Naive thymus-derived CD8-positive, alpha-beta T cell (primary cell): ENCODE data around the gene OPRM1. TPM values are rescaled to one million over a fixed set of nuclear protein-coding genes. Genes with fewer than 3 reads are reported as not detected.
A peak's percentile ranks its signal among the peaks of the same experiment; 100 is the strongest.
"Not testable (repeated sequence)": the region's sequence is repeated elsewhere in the genome, so short reads cannot be mapped to it uniquely, and the experiment has no call there.

Source experiments
- ATAC-seq, 2 donors: fragments of 150-1000 bp; cut with Tn5 transposase in 1 of 2; sonication (Bioruptor Pico), chemical (Tn5 transposase) in 1 of 2; 1 replicate in 1 of 2; 2 replicates in 1 of 2; pipeline ENCODE4 v1.10.0; 2021; ENCODE audit warnings: mild to moderate bottlenecking in 2 of 2, moderate library complexity in 2 of 2
- POLR2A ChIA-PET: fragments of 350-600 bp; sonication (Branson Sonifier 250); formaldehyde crosslinking; loops from one replicate; lab custom pipeline; 2021; ENCODE audit warnings: antibody characterized with exemption; lab: Charles Lee
- DNase-seq, 10 donors: peaks; one replicate each; pipeline versions ENCODE4 v3.0.0 to v3.0.0-alpha.2; 2020 to 2022
- H3K27ac Mint-ChIP-seq, 10 donors: one replicate each; pipeline ENCODE4 v1.8.0; 2020 to 2022; ENCODE audit warnings: mild to moderate bottlenecking in 10 of 10, mixed read lengths in 10 of 10, moderate library complexity in 4 of 10, inconsistent platforms in 1 of 10
- H3K27me3 Mint-ChIP-seq, 5 donors: one replicate each; pipeline ENCODE4 v1.8.0; 2021 to 2022; ENCODE audit warnings: mixed read lengths in 5 of 5
- H3K36me3 Mint-ChIP-seq, 3 donors: one replicate each; pipeline ENCODE4 v1.8.0; 2020 to 2022; ENCODE audit warnings: mixed read lengths in 3 of 3, mild to moderate bottlenecking in 2 of 3, inconsistent platforms in 1 of 3
- H3K4me1 Mint-ChIP-seq, 4 donors: one replicate each; pipeline ENCODE4 v1.8.0; 2021 to 2022; ENCODE audit warnings: mixed read lengths in 4 of 4
- H3K4me3 Mint-ChIP-seq, 10 donors: one replicate each; pipeline ENCODE4 v1.8.0; 2020 to 2022; ENCODE audit warnings: mild to moderate bottlenecking in 10 of 10, mixed read lengths in 10 of 10, moderate library complexity in 6 of 10, inconsistent platforms in 1 of 10
- H3K9me3 Mint-ChIP-seq, 9 donors: one replicate each; pipeline ENCODE4 v1.8.0; 2020 to 2022; ENCODE audit warnings: mixed read lengths in 9 of 9, mild to moderate bottlenecking in 3 of 9, inconsistent platforms in 1 of 9, moderate library complexity in 1 of 9
- polyA plus RNA-seq, 3 donors: library from polyadenylated mRNA; unstranded; fragments of 300-500 nt; fragmentation: Illumina TruSeq; gene quantifications; one replicate each; pipeline ENCODE4 v1.2.3, GENCODE V29; 2021
- total RNA-seq, 8 experiments: library from RNA in 2 of 8; stranded (reverse) in 2 of 8; gene quantifications; one replicate each; pipeline ENCODE4 v1.2.3 and lab custom pipeline; 2021 to 2026

Gene OPRM1
- total and polyA plus RNA-seq, 5 experiments from 2014 or later = not detected

DNA sequence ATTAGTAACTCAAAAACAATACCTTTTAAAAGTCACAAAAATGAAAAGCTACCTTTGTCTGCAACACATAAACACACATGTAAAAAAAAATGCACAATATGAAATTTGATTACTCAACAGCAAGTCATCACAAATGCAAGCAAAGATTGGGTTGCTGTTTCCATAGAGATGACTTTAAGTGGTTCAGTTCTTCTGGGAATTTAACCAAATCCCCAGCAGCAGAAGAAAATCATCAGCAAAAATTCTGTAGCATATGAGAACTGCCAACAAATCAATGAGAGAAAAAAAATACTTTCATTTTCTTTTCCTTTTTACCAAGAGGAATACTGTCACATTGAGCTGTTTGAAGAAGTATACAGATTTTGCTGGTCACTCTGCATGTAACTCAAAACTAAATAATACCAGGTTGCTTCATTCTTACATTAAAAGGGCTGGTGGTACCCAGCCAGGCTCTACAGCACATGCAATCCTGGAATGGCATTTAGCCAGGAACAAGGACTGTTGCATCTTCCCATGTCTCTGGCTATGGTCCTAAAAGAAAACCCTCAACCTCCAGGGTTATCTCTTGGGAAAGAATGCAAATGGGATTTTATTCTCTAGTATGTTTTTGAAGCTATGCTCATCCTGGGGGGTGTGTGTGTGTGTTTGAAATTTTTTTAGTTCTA, 158.3 kb downstream of the OPRM1 start:
- H3K4me1 Mint-ChIP-seq = peaks cover 24 to 79% (median 56%) of the 10 kb centered on the region in 4 donors
- peak overlapping the region in 7 of 10 donors; percentile 7 to 55 (median 51) for H3K27ac Mint-ChIP-seq
- ATAC-seq (no peak), DNase-seq (no peak)
- peaks cover 31 to 92% (median 73%) of the 10 kb centered on the region in 3 donors for H3K36me3 Mint-ChIP-seq
- no peaks in the 10 kb centered on the region for H3K27me3 Mint-ChIP-seq
- peaks cover 0 to 8% (median 3%) of the 10 kb centered on the region in 9 donors for H3K9me3 Mint-ChIP-seq
- POLR2A ChIA-PET = no interaction called here
- peak overlapping the region in 1 of 10 donors; percentile 38 for H3K4me3 Mint-ChIP-seq

DNA sequence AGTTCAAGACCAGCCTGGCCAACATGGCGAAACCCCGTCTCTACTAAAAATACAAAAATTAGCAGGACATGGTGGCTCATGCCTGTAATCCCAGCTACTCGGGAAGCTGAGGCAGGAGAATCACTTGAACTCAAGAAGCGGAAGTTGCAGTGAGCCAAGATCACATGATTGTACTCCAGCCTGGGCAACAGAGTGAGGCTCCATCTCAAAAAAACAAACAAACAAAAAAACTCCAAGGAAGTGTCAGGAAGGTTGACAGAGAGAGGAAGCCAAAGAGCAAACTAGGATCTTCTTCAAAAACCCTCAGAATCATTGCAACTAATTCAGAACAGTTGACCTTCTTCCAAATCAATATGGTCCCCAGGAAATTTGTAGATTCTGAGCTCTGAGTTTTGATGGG, 162.6 kb downstream of the OPRM1 start:
- peaks cover 37 to 94% (median 80%) of the 10 kb centered on the region in 3 donors for H3K36me3 Mint-ChIP-seq
- H3K4me3 Mint-ChIP-seq, H3K27me3 Mint-ChIP-seq, DNase-seq, H3K9me3 Mint-ChIP-seq, ATAC-seq: not testable (repeated sequence)
- H3K4me1 Mint-ChIP-seq = peaks cover 25 to 77% (median 61%) of the 10 kb centered on the region in 4 donors
- POLR2A ChIA-PET = interaction anchor here (0.6 kb wide), 1 partner anchor 31 kb away, joined by 3 read pairs; no protein-coding TSS in a partner anchor
- peak overlapping the region in 4 of 10 donors; percentile 27 to 52 (median 48) for H3K27ac Mint-ChIP-seq

GRCh38 chr6:154202339-154202738, 163.3 kb downstream of the OPRM1 start:
- peaks cover 28 to 76% (median 61%) of the 10 kb centered on the region in 4 donors for H3K4me1 Mint-ChIP-seq
- no peaks in the 10 kb centered on the region for H3K27me3 Mint-ChIP-seq
- H3K9me3 Mint-ChIP-seq = peaks cover 0 to 4% (median 0%) of the 10 kb centered on the region in 9 donors
- H3K27ac Mint-ChIP-seq = peak overlapping the region in 5 of 10 donors; percentile 27 to 92 (median 33)
- no peak for ATAC-seq
- POLR2A ChIA-PET = interaction anchor here (0.6 kb wide), 2 partner anchors 32 to 88 kb away, joined by 3 read pairs; no protein-coding TSS in a partner anchor
- H3K4me3 Mint-ChIP-seq = peak overlapping the region in 1 of 10 donors; percentile 16
- peaks cover 40 to 95% (median 78%) of the 10 kb centered on the region in 3 donors for H3K36me3 Mint-ChIP-seq
- DNase-seq = no peak

GRCh38 chr6:154202958-154203357, 163.9 kb downstream of the OPRM1 start:
- no peak overlapping the region for H3K4me3 Mint-ChIP-seq
- POLR2A ChIA-PET = interaction anchor here (0.6 kb wide), 1 partner anchor 87 kb away, joined by 3 read pairs; no protein-coding TSS in a partner anchor
- peaks cover 0 to 4% (median 0%) of the 10 kb centered on the region in 9 donors for H3K9me3 Mint-ChIP-seq
- DNase-seq (no peak), ATAC-seq (no peak)
- peaks cover 44 to 96% (median 81%) of the 10 kb centered on the region in 3 donors for H3K36me3 Mint-ChIP-seq
- peak overlapping the region in 7 of 10 donors; percentile 16 to 92 (median 63) for H3K27ac Mint-ChIP-seq
- no peaks in the 10 kb centered on the region for H3K27me3 Mint-ChIP-seq
- peaks cover 30 to 73% (median 57%) of the 10 kb centered on the region in 4 donors for H3K4me1 Mint-ChIP-seq

- Mint-ChIP-seq H3K36me3 (peaks cover 47 to 93% (median 77%) of the 10 kb centered on the region in 3 donors), H3K4me3 (no peak overlapping the region), H3K4me1 (peaks cover 32 to 66% (median 46%) of the 10 kb centered on the region in 4 donors), H3K27me3 (no peaks in the 10 kb centered on the region), H3K9me3 (peaks cover 0 to 2% (median 0%) of the 10 kb centered on the region in 9 donors), H3K27ac (peak overlapping the region in 2 of 10 donors; percentile 48 to 67)
- POLR2A ChIA-PET = no interaction called here
- ATAC-seq (no peak), DNase-seq (no peak)
Observed at GRCh38 chr6:154206141-154206540, 167.1 kb downstream of the OPRM1 start.

GRCh38 chr6:154206996-154207395, 168.0 kb downstream of the OPRM1 start:
- peaks cover 42 to 93% (median 74%) of the 10 kb centered on the region in 3 donors for H3K36me3 Mint-ChIP-seq
- POLR2A ChIA-PET = no interaction called here

DNA sequence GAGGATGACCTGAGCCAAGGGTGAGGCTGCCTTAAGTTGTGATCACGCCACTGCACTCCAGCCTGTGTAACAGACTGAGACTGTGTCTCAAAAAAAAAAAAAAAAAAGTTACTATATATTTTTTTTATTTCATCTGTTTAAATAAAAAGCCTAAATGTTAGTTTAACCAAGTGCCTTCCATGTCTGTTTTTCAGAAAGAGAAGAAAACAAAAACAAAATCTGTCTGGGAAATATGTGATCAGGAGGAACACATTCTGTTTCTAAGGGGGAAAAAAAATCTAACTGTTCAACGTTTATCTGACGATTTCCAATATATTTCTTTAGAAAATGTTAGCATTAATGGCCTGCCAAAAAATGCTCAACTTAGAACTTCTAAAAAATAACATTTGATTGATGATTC, 170.5 kb downstream of the OPRM1 start:
- Mint-ChIP-seq H3K4me3 (no peak overlapping the region), H3K4me1 (peaks cover 13 to 55% (median 34%) of the 10 kb centered on the region in 4 donors), H3K9me3 (no peaks in the 10 kb centered on the region), H3K27ac (no peak overlapping the region), H3K36me3 (peaks cover 36 to 94% (median 68%) of the 10 kb centered on the region in 3 donors), H3K27me3 (no peaks in the 10 kb centered on the region)
- ATAC-seq (no peak), DNase-seq (no peak)
- POLR2A ChIA-PET = no interaction called here

More at GRCh38 chr6:154206996-154207395, 168.0 kb downstream of the OPRM1 start:
- DNase-seq (no peak), ATAC-seq (no peak)
- Mint-ChIP-seq H3K4me1 (peaks cover 29 to 61% (median 39%) of the 10 kb centered on the region in 4 donors), H3K27me3 (no peaks in the 10 kb centered on the region), H3K9me3 (no peaks in the 10 kb centered on the region), H3K4me3 (no peak overlapping the region), H3K27ac (peak overlapping the region in 7 of 10 donors; percentile 29 to 88 (median 55))

DNA sequence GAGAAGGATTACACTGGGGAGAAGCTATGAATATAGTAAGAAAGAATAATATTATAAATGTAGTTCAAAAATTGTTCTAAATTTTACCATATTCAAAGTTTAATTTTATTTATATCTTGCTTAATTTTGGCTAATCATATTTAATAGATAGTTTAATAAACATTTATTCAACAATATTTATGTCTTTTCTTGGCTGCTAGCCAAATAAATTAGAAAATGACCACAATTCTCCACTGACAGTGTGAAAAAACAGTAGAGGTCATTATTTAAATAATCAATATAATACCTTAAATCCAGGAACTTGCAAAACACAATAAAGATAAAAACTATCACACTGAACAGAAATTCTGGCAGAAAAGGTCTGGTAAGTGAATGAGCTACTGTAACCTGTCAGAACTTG, 171.6 kb downstream of the OPRM1 start:
- ATAC-seq (no peak), DNase-seq (no peak)
- Mint-ChIP-seq H3K9me3 (no peaks in the 10 kb centered on the region), H3K4me3 (no peak overlapping the region), H3K27me3 (no peaks in the 10 kb centered on the region), H3K36me3 (peaks cover 30 to 94% (median 61%) of the 10 kb centered on the region in 3 donors), H3K27ac (peak overlapping the region in 2 of 10 donors; percentile 17 to 73), H3K4me1 (peaks cover 8 to 47% (median 30%) of the 10 kb centered on the region in 4 donors)
- POLR2A ChIA-PET = interaction anchor here (0.7 kb wide), 1 partner anchor 57 kb away, joined by 3 read pairs; no protein-coding TSS in a partner anchor

GRCh38 chr6:154213782-154214181, 174.7 kb downstream of the OPRM1 start:
- peak overlapping the region in 4 of 10 donors; percentile 2 to 74 (median 46) for H3K27ac Mint-ChIP-seq
- ATAC-seq (no peak), DNase-seq (no peak)
- H3K9me3 Mint-ChIP-seq = no peaks in the 10 kb centered on the region
- H3K27me3 Mint-ChIP-seq = no peaks in the 10 kb centered on the region
- peaks cover 11 to 88% (median 38%) of the 10 kb centered on the region in 3 donors for H3K36me3 Mint-ChIP-seq
- H3K4me1 Mint-ChIP-seq = peaks cover 19 to 45% (median 29%) of the 10 kb centered on the region in 4 donors
- POLR2A ChIA-PET = no interaction called here
- H3K4me3 Mint-ChIP-seq = no peak overlapping the region

GRCh38 chr6:154218301-154218700, 179.3 kb downstream of the OPRM1 start:
- no peaks in the 10 kb centered on the region for H3K9me3 Mint-ChIP-seq
- POLR2A ChIA-PET = no interaction called here
- H3K27ac Mint-ChIP-seq = peak overlapping the region; percentile 82 to 92 (median 87)
- no peaks in the 10 kb centered on the region for H3K27me3 Mint-ChIP-seq
- no peak for DNase-seq
- peaks cover 5 to 82% (median 16%) of the 10 kb centered on the region in 3 donors for H3K36me3 Mint-ChIP-seq
- ATAC-seq = peak; percentile 50 to 54
- H3K4me1 Mint-ChIP-seq = peaks cover 30 to 65% (median 52%) of the 10 kb centered on the region in 4 donors
- H3K4me3 Mint-ChIP-seq = peak overlapping the region; percentile 5 to 83 (median 65)

DNA sequence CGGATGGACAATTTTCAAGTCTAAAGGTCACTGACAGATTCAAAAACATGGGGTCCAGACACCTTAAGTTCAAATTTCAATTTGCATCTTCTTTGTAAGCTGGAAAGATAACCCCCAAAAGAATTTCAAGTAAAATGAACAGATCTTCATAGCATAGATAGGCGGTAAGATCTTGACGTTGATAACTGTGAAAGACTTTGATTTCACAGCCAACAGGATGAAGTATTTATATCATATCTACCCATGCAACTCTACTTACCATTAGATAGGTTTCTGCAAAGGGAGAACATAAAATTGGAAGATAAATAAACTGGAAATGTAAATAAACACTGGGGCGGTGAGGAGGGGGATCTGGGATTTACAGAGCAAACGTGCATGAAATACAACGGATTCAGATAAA, 179.7 kb downstream of the OPRM1 start:
- ATAC-seq (peak; percentile 67 to 82), DNase-seq (peak in 2 of 10 donors; percentile 34 to 43)
- Mint-ChIP-seq H3K9me3 (no peaks in the 10 kb centered on the region), H3K4me1 (peaks cover 33 to 69% (median 57%) of the 10 kb centered on the region in 4 donors), H3K27me3 (no peaks in the 10 kb centered on the region), H3K4me3 (peak overlapping the region; percentile 42 to 83 (median 65)), H3K27ac (peak overlapping the region; percentile 82 to 92 (median 88)), H3K36me3 (peaks cover 5 to 81% (median 14%) of the 10 kb centered on the region in 3 donors)
- POLR2A ChIA-PET = interaction anchor here (1.1 kb wide), 1 partner anchor 22 kb away, joined by 4 read pairs; no protein-coding TSS in a partner anchor

- ATAC-seq = peak; percentile 33 to 53
- Mint-ChIP-seq H3K4me3 (peak overlapping the region; percentile 42 to 83 (median 65)), H3K9me3 (no peaks in the 10 kb centered on the region), H3K4me1 (peaks cover 34 to 72% (median 61%) of the 10 kb centered on the region in 4 donors), H3K36me3 (peaks cover 5 to 80% (median 11%) of the 10 kb centered on the region in 3 donors), H3K27me3 (no peaks in the 10 kb centered on the region), H3K27ac (peak overlapping the region; percentile 82 to 92 (median 88))
- POLR2A ChIA-PET = interaction anchor here (0.9 to 1.9 kb wide), 3 partner anchors 21 to 28 kb away, joined by 3 to 4 read pairs (median 4); no protein-coding TSS in a partner anchor
- DNase-seq = no peak
Observed at GRCh38 chr6:154219250-154219649, 180.2 kb downstream of the OPRM1 start.
